HS-27A (cell line): Measurements from ENCODE around the gene FOXK1.

Source experiments
- DNase-seq: peaks from one replicate; pipeline ENCODE4 v3.0.0-alpha.2; 2012; ENCODE audit warnings: low read depth, missing footprints

The FOXK1 gene

DNA sequence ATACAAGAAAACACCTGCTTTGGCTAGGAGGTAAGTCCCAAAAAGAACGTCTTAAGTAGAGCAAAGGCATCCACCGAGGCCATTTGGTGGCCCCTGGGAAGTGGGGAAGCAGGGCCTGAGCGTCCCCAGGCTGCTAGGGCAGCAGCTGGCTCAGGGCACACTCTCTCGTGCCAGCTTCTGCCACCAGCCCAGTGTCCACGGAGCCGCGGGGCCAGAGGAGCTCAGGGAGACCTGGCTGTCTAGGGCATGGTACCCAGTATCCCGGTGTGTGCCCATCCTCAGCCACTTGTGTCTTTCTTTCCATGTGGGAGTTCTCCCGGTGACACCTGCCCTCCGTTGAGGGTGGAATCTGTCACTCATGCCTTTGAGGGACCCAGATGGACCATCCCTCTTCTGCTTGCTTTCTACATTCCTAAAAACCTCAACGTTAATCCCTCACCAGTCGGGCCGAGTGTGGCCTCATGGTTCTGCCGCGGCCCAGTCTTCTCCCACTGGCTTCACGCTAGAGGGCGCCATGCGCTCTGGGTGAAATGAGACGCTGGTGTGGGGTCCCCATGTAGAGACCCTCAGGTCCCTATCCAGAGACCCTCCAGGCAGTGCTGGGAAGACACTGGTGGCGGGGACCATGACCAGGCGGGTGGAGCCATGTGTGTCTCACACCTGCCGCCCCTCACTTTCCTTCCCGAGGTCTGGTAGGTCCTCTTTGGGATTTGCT lies 83.8 kb downstream of the FOXK1 start:
- no peak for DNase-seq

DNA sequence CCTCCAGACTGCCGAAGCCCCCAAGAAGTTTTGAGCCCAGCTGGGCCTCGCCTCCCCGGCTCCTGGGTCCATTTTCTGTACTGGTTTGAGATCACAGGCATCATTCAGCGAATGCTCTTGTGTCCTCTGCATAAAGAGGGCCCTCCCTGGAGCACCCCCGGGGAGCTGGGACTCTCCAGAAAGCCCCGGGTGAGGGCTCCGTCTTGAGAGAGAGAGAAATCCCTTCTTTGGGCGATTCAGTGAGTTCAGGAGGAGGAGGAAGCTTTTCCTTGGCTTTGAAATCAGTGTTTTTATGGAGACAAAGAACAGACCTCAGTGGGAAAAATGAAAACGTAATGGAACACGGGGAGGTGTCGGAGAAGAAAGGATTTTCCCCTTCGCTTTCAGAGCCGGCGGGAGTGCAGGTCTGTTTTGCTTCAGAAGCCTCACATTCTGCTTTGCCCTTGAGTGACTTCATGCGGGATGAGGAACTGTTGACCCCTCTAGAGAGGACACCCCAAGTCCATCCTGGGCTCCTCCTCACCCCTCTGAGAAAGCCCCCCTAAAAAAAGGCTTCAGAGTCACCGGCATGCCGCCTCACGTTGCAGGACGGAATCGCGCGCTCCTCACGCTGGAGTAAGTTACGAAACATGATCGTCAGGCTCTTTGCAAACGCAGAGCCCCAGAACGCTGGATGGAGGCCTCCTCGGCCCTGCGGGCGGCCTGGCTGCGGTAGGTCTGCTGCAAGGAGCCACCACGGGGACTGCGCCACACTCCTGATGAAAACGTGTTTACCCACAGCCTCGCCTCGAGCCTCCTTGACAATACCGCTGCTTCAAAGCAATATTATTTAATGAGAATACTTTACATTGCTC lies 84.8 kb downstream of the FOXK1 start:
- DNase-seq, result no peak

DNA sequence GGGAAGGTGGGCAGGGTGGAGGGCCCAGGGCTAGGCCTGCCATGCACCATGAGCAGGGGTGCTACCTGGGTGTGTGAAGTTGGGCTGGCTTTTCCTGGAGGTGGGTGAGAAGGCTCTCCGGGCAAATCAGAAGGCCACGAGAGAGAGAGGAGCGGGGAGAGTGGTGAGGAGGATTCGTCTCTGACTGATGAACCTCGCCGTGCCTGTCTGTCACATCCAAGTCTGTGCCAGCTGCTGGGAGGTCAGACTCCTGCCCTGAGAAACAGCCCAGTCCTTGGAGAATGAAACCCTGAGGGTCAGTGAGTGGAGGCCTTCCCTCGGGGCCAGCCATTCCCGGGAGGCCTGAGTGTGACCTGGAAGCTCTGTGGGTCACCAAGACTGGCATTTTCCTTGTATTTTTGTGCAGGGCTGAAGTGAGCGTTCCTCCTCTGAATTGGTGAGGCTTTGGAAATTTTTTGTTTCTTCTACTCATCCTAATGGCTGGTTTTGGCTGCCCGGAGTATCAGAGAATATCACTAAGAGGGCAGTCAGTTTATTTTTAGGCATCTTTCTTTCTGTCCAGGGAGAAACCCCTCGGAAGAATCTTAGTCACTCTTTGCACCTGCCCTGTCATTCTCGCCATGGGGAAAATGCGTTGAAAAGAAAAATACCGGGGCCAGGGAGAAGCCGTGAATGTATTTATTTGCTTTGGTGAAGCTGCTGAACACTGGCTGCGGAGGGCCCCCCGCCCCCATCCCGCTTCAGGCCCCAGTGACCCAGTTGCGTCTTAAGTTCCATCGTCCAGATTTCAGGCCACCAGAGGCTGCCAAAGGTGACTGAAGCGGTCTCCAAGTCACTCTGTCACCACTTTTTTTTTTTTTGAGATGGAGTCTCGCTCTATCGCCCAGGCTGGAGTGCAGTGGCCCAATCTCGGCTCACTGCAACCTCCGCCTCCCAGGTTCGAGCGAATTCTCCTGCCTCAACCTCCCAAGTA lies 86.8 kb downstream of the FOXK1 start:
- no peak for DNase-seq

DNA sequence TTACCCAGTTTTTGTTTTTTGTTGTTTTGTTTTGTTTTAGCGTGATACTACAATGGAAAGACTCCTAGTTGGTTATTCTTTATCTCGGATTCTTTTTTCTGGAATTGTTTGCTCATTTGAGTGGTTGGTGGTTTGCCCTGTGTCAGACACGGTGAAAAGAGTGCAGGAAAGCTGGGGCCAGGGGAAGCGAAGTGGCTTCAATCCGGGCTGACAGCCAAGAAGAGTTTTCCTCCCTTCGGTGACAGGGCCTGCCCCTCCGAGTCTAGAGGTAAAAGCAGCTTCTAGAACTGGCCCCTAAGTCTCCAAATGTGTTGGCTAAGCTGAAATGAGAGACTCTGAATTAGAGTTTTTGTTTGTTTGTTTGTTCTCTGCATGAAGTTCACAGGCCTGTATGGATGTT lies 87.7 kb downstream of the FOXK1 start:
- DNase-seq, result no peak

DNA sequence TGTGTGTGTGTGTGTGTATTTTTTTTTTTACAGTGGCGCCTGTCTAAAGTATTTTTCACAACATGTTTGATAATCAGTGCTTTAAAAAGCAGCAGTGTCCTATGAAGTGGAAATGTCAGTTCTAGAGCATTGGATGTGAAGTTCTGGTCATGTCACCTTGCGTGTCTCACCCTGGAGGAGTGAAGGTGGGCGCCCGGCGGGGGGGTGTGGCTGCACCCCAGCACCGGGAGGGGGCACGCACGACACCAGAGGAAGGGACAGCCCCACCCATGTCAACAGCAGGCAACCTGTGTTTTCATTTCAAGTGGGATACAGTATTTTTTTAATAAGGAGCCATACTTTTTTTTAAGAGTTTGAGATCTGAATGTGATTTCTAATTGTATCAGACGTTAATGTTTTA lies 88.8 kb downstream of the FOXK1 start:
- no peak for DNase-seq

DNA sequence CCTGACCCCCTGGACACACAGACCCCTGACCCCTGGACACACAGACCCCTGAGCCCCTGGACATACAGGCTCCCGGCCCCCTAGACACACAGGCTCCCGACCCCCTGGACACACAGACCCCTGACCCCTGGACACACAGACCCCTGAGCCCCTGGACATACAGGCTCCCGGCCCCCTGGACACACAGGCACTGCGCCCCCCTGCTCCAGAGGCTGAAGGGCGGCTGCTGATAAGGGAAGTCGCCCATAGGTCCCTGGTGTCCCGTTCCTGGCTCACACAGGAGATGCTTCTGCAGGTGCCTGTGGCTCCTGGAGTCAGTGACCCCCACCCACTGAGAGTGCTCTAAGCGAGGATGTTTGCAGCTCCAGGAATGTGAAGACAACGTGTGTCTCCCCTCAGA lies 89.6 kb downstream of the FOXK1 start:
- no peak for DNase-seq

DNA sequence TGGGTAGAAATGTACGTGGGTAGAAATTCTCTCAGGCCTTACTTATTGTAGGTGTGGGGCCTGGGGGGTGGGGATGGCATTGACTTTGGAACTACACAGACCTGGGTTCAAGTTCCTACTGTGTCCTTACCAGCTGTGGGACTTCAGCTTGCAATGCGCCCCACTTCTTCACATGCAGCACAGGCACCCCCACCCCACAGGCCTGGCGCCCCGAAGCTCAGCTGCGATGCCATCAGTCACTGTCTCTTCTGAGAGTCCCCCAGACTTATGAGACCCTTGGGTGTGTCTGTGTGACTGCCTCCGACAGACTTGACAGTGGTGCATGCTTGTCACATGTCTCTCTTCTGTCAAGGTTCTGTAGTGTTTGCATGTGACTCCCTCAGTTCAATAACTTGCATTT lies 90.2 kb downstream of the FOXK1 start:
- no peak for DNase-seq

DNA sequence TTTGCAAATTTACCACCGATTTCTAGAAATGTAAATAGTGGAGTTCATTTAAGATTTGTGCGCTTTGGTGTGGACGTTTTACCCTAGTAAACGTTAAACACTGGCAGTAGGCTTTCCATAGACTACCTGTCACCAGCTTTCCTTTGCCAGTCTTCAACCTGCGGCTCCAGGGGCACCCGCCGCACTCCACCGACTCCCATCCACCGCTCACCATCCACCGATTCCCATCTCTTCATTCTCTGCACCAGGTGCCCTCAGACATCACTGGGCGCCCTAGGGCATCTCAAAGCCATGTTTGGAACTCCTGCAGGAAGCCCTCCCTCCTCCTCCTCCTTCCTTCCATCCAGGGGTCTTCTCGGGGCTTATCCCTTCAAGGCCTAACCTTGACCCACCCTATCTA lies 91.9 kb downstream of the FOXK1 start:
- no peak for DNase-seq

DNA sequence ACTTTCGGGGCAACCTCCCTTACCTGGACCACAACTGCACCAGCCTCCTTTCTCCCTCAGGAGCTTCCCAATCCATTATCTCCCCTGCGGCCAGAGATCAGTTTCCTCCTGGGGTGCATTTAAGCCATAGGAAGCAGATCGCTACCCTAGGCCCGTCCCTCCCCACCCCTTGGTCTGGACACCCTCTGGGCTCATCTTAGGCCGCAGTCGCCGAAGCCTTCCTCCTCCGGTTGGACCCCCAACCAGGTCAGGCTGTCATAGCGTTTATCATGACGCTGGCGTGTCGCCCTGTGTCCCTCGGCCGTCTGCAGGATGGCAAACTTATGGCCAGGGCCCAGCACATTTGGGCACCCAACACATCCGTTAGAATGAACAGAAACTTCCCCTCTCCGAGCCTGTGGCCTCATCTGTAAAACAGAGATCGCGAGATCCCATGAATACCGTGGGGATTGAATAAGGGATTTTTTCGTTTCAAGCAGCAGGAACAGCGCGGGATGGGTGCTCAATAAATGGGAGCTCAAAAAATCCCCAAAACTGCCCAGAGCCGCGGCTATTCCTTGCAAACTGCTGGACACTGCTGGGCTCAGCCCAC lies 92.7 kb downstream of the FOXK1 start:
- DNase-seq, result no peak

DNA sequence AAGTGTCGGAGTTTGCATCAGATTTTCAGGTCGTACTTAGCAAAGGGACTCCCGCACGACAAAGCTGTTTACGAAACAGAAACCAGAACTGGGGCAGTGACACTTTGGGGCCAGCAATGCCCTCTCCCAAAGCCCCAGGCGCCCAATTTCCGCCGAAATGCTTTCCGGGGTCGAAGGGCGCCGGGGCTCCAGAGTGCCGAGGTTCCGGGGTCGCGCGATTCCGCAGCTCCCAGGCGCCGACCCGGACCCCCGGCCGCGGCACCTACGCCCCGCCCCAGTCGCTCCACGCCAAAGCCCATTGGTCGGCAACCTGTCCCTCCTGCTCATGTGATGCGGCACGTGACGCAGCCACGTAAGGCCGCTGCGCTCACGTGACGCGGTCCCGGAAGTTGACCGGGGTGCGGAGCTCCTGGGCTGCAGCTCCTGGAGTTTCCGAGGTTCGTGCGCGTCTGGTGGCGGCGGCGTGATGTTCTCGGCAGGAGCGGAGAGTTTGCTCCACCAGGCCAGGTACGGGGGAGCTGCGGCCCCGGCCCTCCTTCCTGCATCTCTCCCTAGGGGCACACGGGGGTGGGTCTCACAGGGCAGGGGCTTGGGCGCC lies 93.3 kb downstream of the FOXK1 start, which contains the start of gene AP5Z1:
Gene AP5Z1, plus strand, starts transcription at position 374 of the 598 bp plus-strand sequence. Its CDS starts 93 bp downstream, at position 467.
- DNase-seq, result peak; percentile 55

DNA sequence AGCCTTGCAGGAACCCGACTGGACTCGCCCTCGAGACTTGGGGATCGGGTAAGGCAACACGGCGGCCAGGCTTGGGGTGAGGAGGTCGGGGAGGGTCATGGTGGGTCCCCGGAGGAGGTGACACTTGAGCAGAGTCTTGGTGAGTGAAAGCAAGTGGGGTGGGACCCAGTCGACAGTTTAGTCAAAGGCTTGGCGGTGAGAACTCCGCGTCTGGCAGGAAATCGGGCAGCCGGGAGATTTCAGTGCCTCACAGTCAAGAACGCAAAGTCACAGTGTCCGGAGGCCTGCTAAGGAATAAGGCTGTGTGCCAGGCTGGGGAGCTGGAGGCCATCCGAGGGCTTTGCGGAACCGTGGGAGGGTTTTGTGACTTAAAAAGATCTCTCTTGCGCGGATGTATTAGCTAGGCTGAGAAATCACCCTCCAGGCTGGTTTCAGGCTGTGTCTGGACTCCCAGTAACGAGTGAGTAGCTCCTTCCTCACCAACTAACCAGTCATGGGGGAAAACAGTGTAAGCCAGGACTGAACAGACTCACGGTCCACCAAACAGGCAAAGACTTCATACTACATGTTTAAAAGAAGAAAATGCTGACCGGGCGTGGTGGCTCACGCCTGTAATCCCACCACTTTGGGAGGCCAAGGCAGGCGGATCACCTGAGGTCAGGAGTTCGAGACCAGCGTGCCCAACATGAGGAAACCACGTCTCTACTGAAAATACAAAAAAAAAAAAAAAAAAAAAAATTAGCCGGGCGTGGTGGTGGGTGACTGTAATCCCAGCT lies 93.9 kb downstream of the FOXK1 start:
- DNase-seq, result no peak

DNA sequence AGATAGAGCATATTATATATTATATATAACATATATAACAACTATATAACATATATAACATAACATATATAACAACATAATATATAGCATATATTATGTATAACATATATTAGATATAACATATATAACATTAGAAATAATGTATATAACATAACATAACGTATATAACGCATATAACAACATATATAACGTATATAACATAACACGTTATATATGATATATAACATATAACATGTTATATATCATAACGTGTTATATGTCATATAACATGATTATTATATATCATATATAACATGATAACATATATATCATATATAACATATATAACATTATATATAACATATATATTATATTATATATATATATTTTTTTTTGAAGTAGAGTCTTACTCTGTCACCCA lies 97.0 kb downstream of the FOXK1 start:
- no peak for DNase-seq

DNA sequence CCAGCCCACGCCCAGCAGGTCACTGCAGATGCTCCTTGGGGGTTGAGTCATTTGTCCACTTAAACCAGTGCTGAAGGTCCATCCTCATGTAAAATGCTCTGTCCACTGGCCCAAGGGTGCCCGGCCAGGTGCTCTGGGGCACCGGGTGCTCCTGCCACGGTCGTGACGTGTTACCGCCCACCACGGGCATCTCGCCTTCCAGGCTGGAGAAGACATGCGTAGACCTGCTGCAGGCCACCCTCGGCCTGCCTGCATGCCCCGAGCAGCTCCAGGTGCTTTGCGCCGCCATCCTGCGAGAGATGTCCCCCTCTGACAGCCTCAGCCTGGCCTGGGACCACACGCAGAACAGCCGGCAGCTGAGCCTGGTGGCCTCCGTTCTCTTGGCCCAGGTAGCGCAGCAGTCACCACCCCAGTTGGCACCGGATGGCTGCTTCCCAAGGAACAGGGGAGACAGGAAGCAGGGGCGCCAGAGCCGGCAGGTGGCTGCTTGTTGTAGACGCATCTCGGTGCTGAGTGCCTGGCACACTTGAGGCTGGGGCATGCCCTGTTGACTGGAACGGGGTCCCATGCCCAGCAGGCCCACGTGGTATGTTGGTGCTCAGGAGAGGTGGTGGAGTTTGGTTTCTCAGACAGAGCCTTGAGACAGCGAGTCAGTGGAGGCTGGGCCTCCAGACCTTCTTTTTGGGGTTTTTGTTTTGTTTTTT lies 99.4 kb downstream of the FOXK1 start:
- DNase-seq, result no peak

DNA sequence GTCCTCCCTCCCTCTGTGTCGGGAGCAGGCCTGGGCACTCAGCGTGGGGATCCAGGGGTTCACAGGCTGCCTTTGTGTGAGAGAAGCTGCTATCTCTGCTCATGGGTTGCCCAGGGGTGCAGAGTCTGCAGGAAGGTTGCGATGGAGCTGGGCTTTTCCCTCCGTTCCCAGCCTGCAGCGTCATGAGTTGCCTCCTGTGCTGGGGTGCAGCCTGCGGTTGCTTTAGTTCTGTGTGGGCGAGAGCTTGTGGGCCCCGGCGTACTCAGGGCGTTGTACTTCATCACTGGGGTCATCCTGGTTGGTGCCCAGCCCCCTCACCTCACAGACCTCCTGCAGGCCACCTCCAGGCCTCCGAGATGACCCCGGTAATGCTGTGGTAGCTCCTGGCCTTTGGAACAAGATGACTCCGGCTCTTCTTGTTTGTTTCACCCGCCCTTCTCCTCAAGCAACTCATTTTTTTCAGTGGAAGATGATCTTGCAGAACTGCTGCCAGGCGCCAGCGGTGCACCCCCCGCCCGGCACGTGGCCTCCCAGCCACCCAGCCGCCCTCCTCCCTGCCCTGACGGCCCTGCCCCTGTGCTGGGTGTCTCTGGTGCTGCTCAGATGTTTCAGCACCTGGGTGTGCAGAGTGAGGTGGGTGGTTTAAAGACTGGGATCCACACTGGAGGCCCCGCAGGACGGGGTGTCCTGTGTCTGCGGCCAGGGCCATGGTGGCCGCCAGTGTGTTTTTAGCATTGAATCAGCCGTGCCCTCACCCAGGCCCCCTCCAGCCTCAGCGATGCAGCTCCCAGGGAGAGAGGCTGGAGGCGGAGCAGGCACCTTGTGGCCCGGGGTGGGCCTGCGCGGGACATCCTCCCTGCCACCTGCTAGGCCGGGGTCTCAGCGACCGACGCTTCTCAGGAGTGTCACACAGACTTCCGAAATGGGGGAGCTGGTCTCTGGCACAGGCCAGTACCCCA lies 100.5 kb downstream of the FOXK1 start:
- DNase-seq, result no peak

DNA sequence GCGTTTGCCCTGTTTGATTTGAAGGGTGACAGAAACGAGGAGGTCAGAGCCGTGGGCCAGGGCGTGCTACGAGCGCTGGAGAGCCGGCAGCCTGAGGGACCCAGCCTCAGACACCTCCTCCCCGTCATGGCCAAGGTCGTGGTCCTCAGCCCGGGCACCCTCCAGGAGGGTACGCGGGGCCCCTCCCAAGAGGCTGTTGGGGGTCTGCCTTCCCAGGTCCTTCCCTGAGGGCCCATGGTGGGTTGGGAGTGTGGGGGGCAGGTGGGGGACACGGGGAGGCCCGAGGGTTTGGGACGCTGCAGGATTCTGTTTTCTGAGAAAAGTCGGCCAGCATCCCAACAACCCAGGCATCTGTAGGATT lies 101.2 kb downstream of the FOXK1 start:
- no peak for DNase-seq

DNA sequence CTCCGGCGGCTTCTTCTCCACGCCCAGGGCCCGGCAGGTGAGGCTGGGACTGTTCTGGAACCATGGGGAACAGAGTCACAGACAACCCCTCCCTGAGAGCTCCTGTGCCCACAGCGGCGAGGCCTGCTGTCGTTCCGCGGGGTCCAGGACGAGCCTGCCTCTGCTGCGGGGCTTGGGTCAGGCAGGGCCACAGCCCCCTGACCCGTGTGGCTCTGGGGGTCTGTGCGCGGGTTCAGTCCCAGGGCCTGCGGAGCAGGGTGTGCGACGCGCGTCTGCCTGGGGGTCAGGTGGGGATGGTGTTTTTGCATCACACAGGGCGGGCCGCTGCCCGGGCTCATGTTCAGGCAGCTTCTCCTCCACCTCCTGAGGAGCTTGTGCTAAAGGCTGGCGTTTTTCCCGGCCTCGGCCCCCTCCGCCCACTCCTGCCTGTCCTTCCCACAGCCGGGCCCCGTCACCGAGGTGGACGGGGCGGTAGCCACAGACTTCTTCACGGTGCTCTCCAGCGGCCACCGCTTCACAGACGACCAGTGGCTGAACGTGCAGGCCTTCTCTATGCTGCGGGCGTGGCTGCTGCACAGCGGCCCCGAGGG lies 101.8 kb downstream of the FOXK1 start:
- no peak for DNase-seq

DNA sequence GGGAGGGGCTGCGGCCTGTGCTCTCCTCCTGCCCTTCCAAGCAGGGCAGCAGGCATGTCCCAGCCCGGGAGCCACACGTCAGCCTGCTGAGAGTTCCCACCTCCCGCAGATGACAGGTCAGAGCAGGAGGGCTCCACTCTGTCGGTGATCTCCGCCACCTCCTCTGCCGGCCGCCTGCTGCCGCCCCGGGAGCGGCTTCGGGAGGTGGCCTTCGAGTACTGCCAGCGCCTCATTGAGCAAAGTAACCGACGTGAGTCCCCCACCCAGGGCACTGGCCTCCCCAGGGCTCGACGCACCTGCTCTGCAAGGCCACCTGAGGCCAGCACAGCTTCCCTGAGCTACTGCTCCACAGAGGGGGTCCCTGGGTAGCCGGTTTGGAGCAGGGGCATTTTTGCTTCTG lies 102.7 kb downstream of the FOXK1 start:
- no peak for DNase-seq

DNA sequence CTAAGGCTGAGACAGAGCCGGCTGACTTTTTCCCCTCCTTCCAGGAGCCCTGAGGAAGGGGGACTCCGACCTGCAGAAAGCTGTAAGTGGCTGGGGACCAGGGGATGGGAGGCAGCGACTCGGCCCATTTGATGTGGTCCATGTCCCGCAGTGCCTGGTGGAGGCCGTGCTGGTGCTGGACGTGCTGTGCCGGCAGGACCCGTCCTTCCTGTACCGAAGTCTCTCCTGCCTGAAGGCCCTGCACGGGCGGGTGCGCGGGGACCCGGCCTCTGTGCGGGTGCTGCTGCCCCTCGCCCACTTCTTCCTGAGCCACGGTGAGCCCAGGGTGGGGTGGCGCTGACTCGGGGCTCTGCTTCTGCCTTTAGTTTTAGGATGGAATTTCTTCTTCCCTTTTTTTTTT lies 103.3 kb downstream of the FOXK1 start:
- no peak for DNase-seq

DNA sequence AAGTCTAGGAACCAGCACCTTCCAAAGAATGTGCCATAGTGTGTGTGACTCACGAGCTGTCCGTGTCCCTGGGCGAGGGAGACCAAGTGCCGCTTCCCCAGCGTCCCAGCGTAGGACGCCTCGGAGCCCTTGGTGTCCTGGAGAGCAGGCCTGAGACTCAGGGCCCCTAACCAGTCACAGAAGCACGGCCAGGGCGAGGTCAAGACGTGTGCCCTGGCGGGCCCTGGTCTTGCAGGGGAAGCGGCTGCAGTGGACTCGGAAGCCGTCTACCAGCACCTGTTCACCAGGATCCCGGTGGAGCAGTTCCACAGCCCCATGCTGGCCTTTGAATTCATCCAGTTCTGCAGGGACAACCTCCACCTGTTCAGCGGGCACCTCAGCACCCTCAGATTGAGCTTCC lies 103.9 kb downstream of the FOXK1 start:
- no peak for DNase-seq
